Lower leg skin (tissue), 4 donors: ENCODE results near the gene PLEKHG2. TPM values are rescaled to one million over a fixed set of nuclear protein-coding genes. Genes with fewer than 3 reads are reported as not detected.

ENCODE experiments used
- DNase-seq, 2 donors: peaks; one replicate each; pipeline ENCODE4 v3.0.0-alpha.2; 2019; ENCODE audit warnings: low spot score in 2 of 2
- H3K4me3 ChIP-seq: fragments of 200-600 bp; sonication (generic); 2 replicates; pipeline ENCODE4 v1.5.1; 2017; ENCODE audit warnings: mild to moderate bottlenecking, low read depth; ENCODE audit not compliant: poor library complexity, severe bottlenecking
- CTCF ChIP-seq, 3 donors: fragments of 450-650 bp; IDR thresholded peaks; one replicate each; pipeline ENCODE4 v1.5.1; 2016; ENCODE audit warnings: antibody characterized with exemption in 3 of 3, mild to moderate bottlenecking in 3 of 3, moderate library complexity in 2 of 3
- POLR2A ChIP-seq, 2 donors: fragments of 450-650 bp; IDR thresholded peaks; one replicate each; pipeline ENCODE4 v1.6.1; 2016 to 2017; ENCODE audit warnings: antibody characterized with exemption in 2 of 2, mild to moderate bottlenecking in 1 of 2, moderate library complexity in 1 of 2
- WGBS, 2 donors: methylation state at CpG; one replicate each; pipeline ENCODE4 v1.1.5; 2018; 5-methylcytosine and 5-hydroxymethylcytosine counted together
- intact Hi-C: fragments of 100-400 bp; cut with DNase I; formaldehyde crosslinking; loops from one replicate; pipeline ENCODE4 v1.15.0; 2023; ENCODE audit warnings: low total_unique reads
- total RNA-seq, 4 donors: library from RNA; depleted of rRNA; stranded (reverse); fragments of >200 nt; gene quantifications; one replicate each; pipeline ENCODE4 v1.1.0, GENCODE V29; 2016

Gene PLEKHG2
- total RNA-seq, 4 donors from 2014 or later = 3.0 to 6.4 (median 4.3) TPM

- 92 to 95% methylated on average over 5 of the region's 5 CpGs for WGBS, 2 donors
- intact Hi-C loops = no loop called here
- TF ChIP-seq CTCF (IDR thresholded peaks at IDR 0.05) (no peak), POLR2A (IDR thresholded peaks at IDR 0.05) (no peak)
- no peak overlapping the region for H3K4me3 ChIP-seq
- DNase-seq = no peak
These were observed 9.6 kb downstream of the PLEKHG2 start for GRCh38 chr19:39422020-39422419.

GRCh38 chr19:39423258-39424086, 11.0 kb downstream of the PLEKHG2 start:
- TF ChIP-seq POLR2A (IDR thresholded peaks at IDR 0.05) (no peak), CTCF (IDR thresholded peaks at IDR 0.05) (no peak)
- intact Hi-C loops = no loop called here
- DNase-seq = no peak
- no peak overlapping the region for H3K4me3 ChIP-seq
- 79 to 86% methylated on average over 31 to 35 of the region's 35 CpGs for WGBS, 2 donors

- 80 to 86% methylated on average over 5 to 9 of the region's 16 CpGs for WGBS, 2 donors
- intact Hi-C loops = no loop called here
- H3K4me3 ChIP-seq = no peak overlapping the region
- no peak for DNase-seq
- TF ChIP-seq CTCF (IDR thresholded peaks at IDR 0.05) (no peak), POLR2A (IDR thresholded peaks at IDR 0.05) (no peak)
These were observed 12.5 kb downstream of the PLEKHG2 start for GRCh38 chr19:39424934-39425333.

- TF ChIP-seq CTCF (IDR thresholded peaks at IDR 0.05) = no peak
- TF ChIP-seq POLR2A (IDR thresholded peaks at IDR 0.05) = no peak
- no peak for DNase-seq
- WGBS, 2 donors = 83 to 88% methylated on average over 7 of the region's 7 CpGs
- H3K4me3 ChIP-seq = no peak overlapping the region
- intact Hi-C loops = no loop called here
These were observed 13.3 kb downstream of the PLEKHG2 start for GRCh38 chr19:39425744-39426143.

- intact Hi-C loops = no loop called here
- H3K4me3 ChIP-seq = no peak overlapping the region
- TF ChIP-seq CTCF (IDR thresholded peaks at IDR 0.05) (no peak), POLR2A (IDR thresholded peaks at IDR 0.05) (no peak)
- 58 to 62% methylated on average over 5 of the region's 5 CpGs for WGBS, 2 donors
- DNase-seq = no peak
These were observed 13.7 kb downstream of the PLEKHG2 start for GRCh38 chr19:39426170-39426569.

GRCh38 chr19:39427707-39428106, 15.2 kb downstream of the PLEKHG2 start:
- no peak overlapping the region for H3K4me3 ChIP-seq

More at GRCh38 chr19:39427707-39428106, 15.2 kb downstream of the PLEKHG2 start:
- TF ChIP-seq CTCF (IDR thresholded peaks at IDR 0.05) = no peak
- TF ChIP-seq POLR2A (IDR thresholded peaks at IDR 0.05) = no peak
- intact Hi-C loops = no loop called here
- WGBS, 2 donors = 91% methylated on average over 11 of the region's 11 CpGs
- DNase-seq = no peak
